Suprapubic skin (tissue), 3 donors: Measurements from ENCODE around the gene COL18A1.

Experiments
- CTCF ChIP-seq, 2 donors: fragments of 200-600 bp in 1 of 2; fragments of 450-650 bp in 1 of 2; sonication (generic) in 1 of 2; IDR thresholded peaks; one replicate each; pipeline ENCODE4 v1.5.1; 2016 to 2019; ENCODE audit warnings: antibody characterized with exemption in 2 of 2, mild to moderate bottlenecking in 1 of 2, moderate library complexity in 1 of 2
- POLR2A ChIP-seq, 2 donors: fragments of 450-650 bp; IDR thresholded peaks; one replicate each; pipeline ENCODE4 v1.6.1; 2017; ENCODE audit warnings: antibody characterized with exemption in 2 of 2, mild to moderate bottlenecking in 2 of 2, moderate library complexity in 2 of 2

- TF ChIP-seq CTCF (IDR thresholded peaks at IDR 0.05) = no peak
- no peak for TF ChIP-seq POLR2A (IDR thresholded peaks at IDR 0.05)
Observed at GRCh38 chr21:45376459-45377324, 28.3 kb upstream of the COL18A1 start.
